Stimulated activated naive CD8-positive, alpha-beta T cell treated with anti-CD3 and anti-CD28 coated beads, Interleukin-15, Interleukin-2, amounts not matched to agents 100 U/mL and 50 U/mL, for 24 hours (primary cell): ENCODE measurements around the gene TMEM178B.

ENCODE experiments used
- ATAC-seq: fragments of 150-1000 bp; cut with Tn5 transposase; one replicate; pipeline ENCODE4 v1.10.0; 2021
- DNase-seq: peaks from one replicate; pipeline ENCODE4 v3.0.0; 2021

TMEM178B gene

GRCh38 chr7:141265668-141266067, 191.8 kb downstream of the TMEM178B start:
- DNase-seq (no peak), ATAC-seq (no peak)

- DNase-seq (no peak), ATAC-seq (no peak)
These were observed 194.8 kb downstream of the TMEM178B start for GRCh38 chr7:141268614-141269013.

- ATAC-seq: no peak
- DNase-seq: no peak
These were observed 197.6 kb downstream of the TMEM178B start for GRCh38 chr7:141271451-141271850.

GRCh38 chr7:141272417-141272816, 198.6 kb downstream of the TMEM178B start:
- ATAC-seq: no peak

GRCh38 chr7:141275350-141275749, 201.5 kb downstream of the TMEM178B start:
- DNase-seq (no peak), ATAC-seq (no peak)

More at GRCh38 chr7:141272417-141272816, 198.6 kb downstream of the TMEM178B start:
- DNase-seq: no peak

- ATAC-seq: no peak
- DNase-seq: no peak
These were observed 202.2 kb downstream of the TMEM178B start for GRCh38 chr7:141276031-141276430.

GRCh38 chr7:141280100-141280499, 206.2 kb downstream of the TMEM178B start:
- DNase-seq: no peak

GRCh38 chr7:141281311-141281710, 207.4 kb downstream of the TMEM178B start:
- DNase-seq (no peak), ATAC-seq (no peak)

More at GRCh38 chr7:141280100-141280499, 206.2 kb downstream of the TMEM178B start:
- ATAC-seq: no peak

GRCh38 chr7:141286522-141286921, 212.7 kb downstream of the TMEM178B start:
- DNase-seq (no peak), ATAC-seq (no peak)

- ATAC-seq (no peak), DNase-seq (no peak)
These were observed 214.1 kb downstream of the TMEM178B start for GRCh38 chr7:141287936-141288335.

GRCh38 chr7:141288626-141289025, 214.8 kb downstream of the TMEM178B start:
- DNase-seq: no peak

GRCh38 chr7:141290365-141290764, 216.5 kb downstream of the TMEM178B start:
- ATAC-seq: no peak
- no peak for DNase-seq

More at GRCh38 chr7:141288626-141289025, 214.8 kb downstream of the TMEM178B start:
- no peak for ATAC-seq

GRCh38 chr7:141290973-141291372, 217.1 kb downstream of the TMEM178B start:
- DNase-seq: no peak
- no peak for ATAC-seq

GRCh38 chr7:141291541-141291940, 217.7 kb downstream of the TMEM178B start:
- no peak for DNase-seq
- no peak for ATAC-seq

GRCh38 chr7:141294143-141294829, 220.4 kb downstream of the TMEM178B start:
- DNase-seq (no peak), ATAC-seq (no peak)

- DNase-seq (no peak), ATAC-seq (no peak)
These were observed 221.6 kb downstream of the TMEM178B start for GRCh38 chr7:141295367-141295895.

GRCh38 chr7:141300816-141301215, 227.0 kb downstream of the TMEM178B start:
- DNase-seq (no peak), ATAC-seq (no peak)

GRCh38 chr7:141301544-141301943, 227.7 kb downstream of the TMEM178B start:
- ATAC-seq: no peak
- no peak for DNase-seq

GRCh38 chr7:141302617-141303016, 228.8 kb downstream of the TMEM178B start:
- ATAC-seq (no peak), DNase-seq (no peak)

GRCh38 chr7:141304291-141304690, 230.4 kb downstream of the TMEM178B start:
- DNase-seq: no peak
- ATAC-seq: no peak

- no peak for DNase-seq
- no peak for ATAC-seq
These were observed 232.2 kb downstream of the TMEM178B start for GRCh38 chr7:141306081-141306480.

- ATAC-seq: no peak
These were observed 238.5 kb downstream of the TMEM178B start for GRCh38 chr7:141312395-141312794.

GRCh38 chr7:141312828-141313521, 239.1 kb downstream of the TMEM178B start:
- DNase-seq (no peak), ATAC-seq (no peak)

More at GRCh38 chr7:141312395-141312794, 238.5 kb downstream of the TMEM178B start:
- DNase-seq: no peak
